Karpas-422 (cell line): ENCODE results near the gene RBKS. TPM values are rescaled to one million over a fixed set of nuclear protein-coding genes. Genes with fewer than 3 reads are reported as not detected.

Experiments
- DNase-seq: peaks from one replicate; pipeline ENCODE4 v3.0.0-alpha.2; 2015
- H2AFZ ChIP-seq: fragments of 200-600 bp; sonication (generic); 2 replicates; pipeline ENCODE4 v1.6.1; 2014; ENCODE audit warnings: antibody characterized with exemption, low read length, mixed read lengths
- H3K27ac ChIP-seq: fragments of 200-600 bp; sonication (generic); 2 replicates; pipeline ENCODE4 v1.5.1; 2014; ENCODE audit warnings: mild to moderate bottlenecking, low read length, moderate library complexity
- H3K27me3 ChIP-seq: fragments of 200-600 bp; sonication (generic); 2 replicates; pipeline ENCODE4 v1.6.1; 2014; ENCODE audit warnings: low read length, mixed read lengths
- H3K36me3 ChIP-seq: fragments of 200-600 bp; sonication (generic); 2 replicates; pipeline ENCODE4 v1.6.1; 2014; ENCODE audit warnings: low read length, mixed read lengths; ENCODE audit not compliant: insufficient read depth
- H3K4me1 ChIP-seq: fragments of 200-600 bp; sonication (generic); 2 replicates; pipeline ENCODE4 v1.6.1; 2014; ENCODE audit warnings: mild to moderate bottlenecking, low read length, mixed read lengths
- H3K4me2 ChIP-seq: fragments of 200-600 bp; sonication (generic); 2 replicates; pipeline ENCODE4 v1.6.1; 2014; ENCODE audit warnings: low read length, low read depth, mild to moderate bottlenecking; ENCODE audit not compliant: poor library complexity, severe bottlenecking
- H3K4me3 ChIP-seq: fragments of 200-600 bp; sonication (generic); 2 replicates; pipeline ENCODE4 v1.5.1; 2014; ENCODE audit warnings: mild to moderate bottlenecking, antibody characterized with exemption, low read length, mixed read lengths
- H3K79me2 ChIP-seq: fragments of 200-600 bp; sonication (generic); 2 replicates; pipeline ENCODE4 v1.6.1; 2014; ENCODE audit warnings: mild to moderate bottlenecking, low read length, mixed read lengths
- H3K9ac ChIP-seq: fragments of 200-600 bp; sonication (generic); 2 replicates; pipeline ENCODE4 v1.6.0; 2014; ENCODE audit warnings: low read length
- H3K9me2 ChIP-seq: fragments of 200-600 bp; sonication (generic), shearing (Covaris generic); replicated peaks from 2 replicates; pipeline ENCODE4 v1.6.0; 2014; ENCODE audit warnings: mild to moderate bottlenecking, low read length, moderate library complexity; ENCODE audit not compliant: insufficient read depth
- H3K9me3 ChIP-seq: fragments of 300-700, 200-600 bp; sonication (generic); 2 replicates; pipeline ENCODE4 v1.6.1; 2014; ENCODE audit warnings: low read length, mixed read lengths
- H4K20me1 ChIP-seq: fragments of 200-600 bp; sonication (generic); 2 replicates; pipeline ENCODE4 v1.6.1; 2014; ENCODE audit warnings: mild to moderate bottlenecking, antibody characterized with exemption, low read length, low read depth; ENCODE audit not compliant: insufficient read depth
- total RNA-seq: library from RNA; depleted of rRNA; stranded (reverse); fragments of >200 nt; shearing (Covaris generic); gene quantifications from 2 replicates; pipeline ENCODE4 v1.2.3, GENCODE V29; 2014; ENCODE audit warnings: low replicate concordance

The RBKS gene
- total RNA-seq, 1 experiment from 2014 or later, result 1.6 TPM

DNA sequence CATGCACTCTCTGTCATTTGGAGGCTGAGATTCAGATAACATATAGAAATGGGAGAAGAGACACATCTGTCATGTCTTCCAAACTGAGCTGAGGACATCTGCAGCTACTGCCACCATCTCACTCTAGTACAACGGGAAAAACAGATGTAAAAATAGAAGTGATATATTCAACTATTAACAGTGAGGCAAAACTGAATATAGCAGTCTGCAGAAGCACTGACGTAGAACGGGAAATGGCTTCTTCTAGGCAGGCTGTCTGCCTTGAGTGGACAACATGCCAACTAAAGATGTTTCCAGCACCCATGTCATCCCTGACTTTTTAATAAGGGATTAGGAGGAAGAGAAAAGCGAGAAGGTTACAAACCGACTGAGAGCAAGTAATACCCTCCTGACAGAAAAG lies 67.1 kb downstream of the RBKS start:
- peaks cover 5% of the 10 kb centered on the region for H3K9me3 ChIP-seq
- H2AFZ ChIP-seq, result no peak overlapping the region
- H3K9me2 ChIP-seq, result no peaks in the 10 kb centered on the region
- no peaks in the 10 kb centered on the region for H3K27me3 ChIP-seq
- H4K20me1 ChIP-seq, result no peaks in the 10 kb centered on the region
- no peaks in the 10 kb centered on the region for H3K4me1 ChIP-seq
- no peak overlapping the region for H3K4me2 ChIP-seq
- no peak overlapping the region for H3K9ac ChIP-seq
- H3K27ac ChIP-seq, result no peak overlapping the region
- no peak for DNase-seq
- H3K36me3 ChIP-seq, result no peaks in the 10 kb centered on the region
- no peak overlapping the region for H3K4me3 ChIP-seq
- no peaks in the 10 kb centered on the region for H3K79me2 ChIP-seq

DNA sequence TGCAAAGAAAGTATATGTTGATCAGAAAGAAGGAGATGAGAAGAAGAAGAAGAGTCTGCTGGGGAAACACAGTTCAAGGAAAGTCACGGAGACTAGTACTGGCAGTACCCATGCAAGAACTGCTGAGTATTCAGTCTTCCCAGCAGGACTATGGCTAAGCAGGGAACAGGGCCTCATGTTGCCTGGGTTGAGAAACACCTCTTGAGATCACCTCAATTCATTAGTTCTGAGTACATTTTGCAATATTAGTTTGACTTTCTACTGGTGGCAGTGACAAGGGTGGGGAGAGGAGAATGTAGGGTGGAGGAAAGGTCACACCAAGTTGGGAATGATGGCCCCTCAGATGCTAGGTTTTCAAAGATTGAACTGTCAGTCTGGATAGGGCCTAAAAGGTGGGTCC lies 68.1 kb downstream of the RBKS start:
- Histone ChIP-seq H3K27ac (no peak overlapping the region), H3K9me3 (peaks cover 5% of the 10 kb centered on the region), H3K36me3 (no peaks in the 10 kb centered on the region), H3K4me1 (no peaks in the 10 kb centered on the region), H3K79me2 (no peaks in the 10 kb centered on the region), H3K9ac (no peak overlapping the region), H3K4me2 (no peak overlapping the region), H3K9me2 (no peaks in the 10 kb centered on the region), H3K27me3 (no peaks in the 10 kb centered on the region), H4K20me1 (no peaks in the 10 kb centered on the region), H2AFZ (no peak overlapping the region), H3K4me3 (no peak overlapping the region)
- no peak for DNase-seq

DNA sequence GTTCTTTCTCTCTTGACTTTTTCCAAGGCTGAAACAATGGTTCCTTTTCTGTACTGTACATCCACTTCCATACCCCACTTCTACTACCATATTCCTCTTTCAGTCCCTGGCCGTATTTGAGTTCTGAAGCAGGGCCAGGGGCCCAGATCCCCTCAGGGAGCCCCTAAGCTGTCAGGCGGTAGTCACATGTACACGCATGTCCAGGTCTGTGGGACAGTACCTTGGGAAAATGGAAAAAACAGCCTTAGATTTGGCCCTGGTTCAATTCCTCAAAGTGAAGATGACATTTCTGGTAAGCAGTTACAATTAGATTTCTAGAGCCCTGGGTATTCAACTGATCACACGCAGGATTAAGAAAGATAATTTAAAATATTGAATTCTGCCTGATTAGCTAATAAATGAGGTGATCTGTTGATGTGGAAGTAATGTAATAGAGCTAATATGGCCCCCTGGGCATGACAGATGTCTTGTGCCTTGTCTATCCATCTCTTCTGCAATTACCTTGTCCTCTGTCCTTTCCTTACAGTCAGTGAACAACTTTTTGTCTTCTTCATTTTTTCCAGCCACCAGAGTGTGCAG lies 74.2 kb downstream of the RBKS start:
- no peak overlapping the region for H3K4me2 ChIP-seq
- H2AFZ ChIP-seq, result no peak overlapping the region
- H3K27ac ChIP-seq, result no peak overlapping the region
- no peaks in the 10 kb centered on the region for H3K9me2 ChIP-seq
- peaks cover 2% of the 10 kb centered on the region; the same call in 1 of the 2 replicates for H3K27me3 ChIP-seq
- no peaks in the 10 kb centered on the region for H3K9me3 ChIP-seq
- no peaks in the 10 kb centered on the region for H3K4me1 ChIP-seq
- H3K4me3 ChIP-seq, result no peak overlapping the region
- H3K36me3 ChIP-seq, result no peaks in the 10 kb centered on the region
- H3K79me2 ChIP-seq, result no peaks in the 10 kb centered on the region
- no peak for DNase-seq
- no peak overlapping the region for H3K9ac ChIP-seq
- H4K20me1 ChIP-seq, result no peaks in the 10 kb centered on the region

DNA sequence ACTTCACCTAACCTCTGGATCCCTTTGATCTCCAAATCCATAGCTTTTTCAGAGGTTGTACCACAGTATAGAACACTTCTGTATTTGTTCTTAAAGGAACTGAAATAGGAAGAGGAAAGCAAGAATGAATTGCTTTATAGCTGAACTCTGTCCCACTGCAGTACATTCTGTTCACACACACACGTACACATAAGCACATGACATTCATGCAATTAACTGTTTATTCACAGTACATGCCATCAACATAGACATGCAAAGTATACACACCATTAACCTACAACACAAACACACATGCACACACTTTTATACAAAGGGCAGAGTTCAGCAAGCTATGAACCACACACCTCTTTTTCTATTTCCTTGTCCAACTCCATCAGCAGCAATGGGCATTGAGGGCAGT lies 75.4 kb downstream of the RBKS start:
- H3K36me3 ChIP-seq, result no peaks in the 10 kb centered on the region
- no peak overlapping the region for H2AFZ ChIP-seq
- peaks cover 2% of the 10 kb centered on the region; the same call in 1 of the 2 replicates for H3K27me3 ChIP-seq
- H3K79me2 ChIP-seq, result no peaks in the 10 kb centered on the region
- no peaks in the 10 kb centered on the region for H4K20me1 ChIP-seq
- no peak overlapping the region for H3K27ac ChIP-seq
- no peaks in the 10 kb centered on the region for H3K9me3 ChIP-seq
- H3K9ac ChIP-seq, result no peak overlapping the region
- no peak overlapping the region for H3K4me2 ChIP-seq
- H3K4me1 ChIP-seq, result no peaks in the 10 kb centered on the region
- no peak for DNase-seq
- no peak overlapping the region for H3K4me3 ChIP-seq
- no peaks in the 10 kb centered on the region for H3K9me2 ChIP-seq

DNA sequence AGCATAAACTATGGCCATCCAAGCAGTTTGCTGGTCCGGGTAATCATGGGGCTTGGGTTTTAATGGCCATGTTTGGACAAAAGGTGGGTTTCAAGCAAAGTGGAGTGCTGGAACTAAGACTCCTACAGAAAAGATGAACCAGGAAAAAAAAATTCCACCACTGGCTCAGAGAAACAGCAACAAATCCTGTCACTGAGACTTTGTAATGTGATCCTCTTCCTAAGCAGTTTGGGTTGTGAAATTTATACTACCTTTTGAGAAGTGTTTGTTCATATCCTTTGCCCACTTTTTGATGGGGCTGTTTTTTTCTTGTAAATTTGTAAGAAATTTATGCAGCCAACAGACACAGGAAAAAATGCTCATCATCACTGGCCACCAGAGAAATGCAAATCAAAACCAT lies 78.4 kb downstream of the RBKS start:
- H3K4me3 ChIP-seq, result no peak overlapping the region
- H3K9ac ChIP-seq, result no peak overlapping the region
- H3K27ac ChIP-seq, result no peak overlapping the region
- H3K79me2 ChIP-seq, result no peaks in the 10 kb centered on the region
- H3K36me3 ChIP-seq, result no peaks in the 10 kb centered on the region
- H3K9me2 ChIP-seq, result no peaks in the 10 kb centered on the region
- no peak for DNase-seq
- H3K9me3 ChIP-seq, result no peaks in the 10 kb centered on the region
- no peak overlapping the region for H2AFZ ChIP-seq
- no peak overlapping the region for H3K4me2 ChIP-seq
- peaks cover 2% of the 10 kb centered on the region; the same call in 1 of the 2 replicates for H3K27me3 ChIP-seq
- no peaks in the 10 kb centered on the region for H3K4me1 ChIP-seq
- H4K20me1 ChIP-seq, result no peaks in the 10 kb centered on the region

DNA sequence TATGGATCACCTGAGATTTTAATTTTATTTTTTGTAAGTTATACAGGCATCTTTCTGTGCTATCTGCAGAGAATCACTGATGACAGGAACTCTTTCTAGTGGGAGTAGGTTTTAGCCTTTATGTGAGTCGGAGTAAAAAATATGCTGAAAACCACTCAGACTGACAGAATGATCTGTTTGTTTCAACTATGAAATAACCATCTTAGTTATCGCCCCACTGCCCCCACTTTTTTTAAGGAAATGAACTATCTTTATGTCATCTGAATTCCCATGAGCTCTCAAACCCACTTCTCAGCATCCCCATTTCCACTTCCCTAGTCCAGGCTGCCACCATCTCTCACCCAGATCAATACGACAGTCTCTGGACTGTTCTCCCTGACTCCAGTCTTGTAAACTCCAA lies 79.7 kb downstream of the RBKS start:
- DNase-seq, result no peak
- Histone ChIP-seq H2AFZ (no peak overlapping the region), H3K9me3 (no peaks in the 10 kb centered on the region), H3K4me3 (no peak overlapping the region), H3K79me2 (no peaks in the 10 kb centered on the region), H3K9me2 (no peaks in the 10 kb centered on the region), H4K20me1 (no peaks in the 10 kb centered on the region), H3K4me2 (no peak overlapping the region), H3K27ac (no peak overlapping the region), H3K36me3 (no peaks in the 10 kb centered on the region), H3K27me3 (peaks cover 2% of the 10 kb centered on the region; the same call in 1 of the 2 replicates), H3K4me1 (no peaks in the 10 kb centered on the region), H3K9ac (no peak overlapping the region)

DNA sequence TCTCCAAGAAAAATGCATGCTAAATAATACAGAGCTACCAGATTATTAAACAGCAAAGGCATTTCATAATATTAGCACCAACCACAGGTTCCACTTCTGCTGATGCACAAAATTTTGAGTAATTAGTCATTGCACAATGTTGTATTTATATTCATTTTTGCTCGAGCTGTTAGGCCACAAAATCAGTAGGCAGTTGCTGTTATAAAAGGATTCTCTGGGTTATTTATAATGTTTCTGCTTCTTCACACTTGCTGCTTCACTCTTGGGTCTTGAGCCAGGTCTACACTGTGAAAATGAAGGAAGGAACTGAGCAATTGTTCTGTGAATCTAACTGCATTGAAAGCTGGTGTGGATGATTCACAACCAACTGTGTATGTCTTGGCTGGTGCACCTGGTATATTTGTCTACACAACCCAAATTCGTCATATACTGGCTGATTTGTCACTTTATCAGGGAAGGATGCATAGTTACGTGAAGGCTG lies 80.4 kb downstream of the RBKS start:
- Histone ChIP-seq H3K4me3 (no peak overlapping the region), H3K4me2 (no peak overlapping the region), H3K9me2 (no peaks in the 10 kb centered on the region), H4K20me1 (no peaks in the 10 kb centered on the region), H3K27ac (no peak overlapping the region), H3K36me3 (no peaks in the 10 kb centered on the region), H3K9me3 (no peaks in the 10 kb centered on the region), H3K4me1 (no peaks in the 10 kb centered on the region), H3K27me3 (peaks cover 2% of the 10 kb centered on the region; the same call in 1 of the 2 replicates), H2AFZ (no peak overlapping the region), H3K79me2 (no peaks in the 10 kb centered on the region), H3K9ac (no peak overlapping the region)
- no peak for DNase-seq

DNA sequence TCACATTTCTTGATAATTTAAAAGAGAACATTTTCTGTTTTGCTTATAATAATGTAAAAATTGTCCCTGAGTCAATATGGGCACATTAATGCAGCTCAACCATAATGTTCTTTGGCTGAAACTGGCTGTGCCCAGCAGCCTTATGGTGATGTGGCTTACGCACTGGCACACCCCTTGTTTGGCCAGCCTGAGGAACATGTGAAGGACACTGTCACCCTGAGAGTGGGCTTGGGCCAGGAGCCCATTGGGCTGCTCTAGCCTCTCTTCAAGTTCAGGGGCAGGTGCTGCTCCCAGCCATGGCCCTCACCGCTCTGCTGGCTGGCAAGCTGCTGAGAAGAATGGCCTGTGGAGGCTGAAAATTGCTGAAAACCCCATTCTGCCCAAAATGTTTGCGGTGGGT lies 81.2 kb downstream of the RBKS start:
- H3K9me3 ChIP-seq, result no peaks in the 10 kb centered on the region
- H3K36me3 ChIP-seq, result no peaks in the 10 kb centered on the region
- H3K27me3 ChIP-seq, result peaks cover 2% of the 10 kb centered on the region; the same call in 1 of the 2 replicates
- H4K20me1 ChIP-seq, result no peaks in the 10 kb centered on the region
- no peaks in the 10 kb centered on the region for H3K79me2 ChIP-seq
- no peak overlapping the region for H2AFZ ChIP-seq
- no peaks in the 10 kb centered on the region for H3K4me1 ChIP-seq
- no peak overlapping the region for H3K9ac ChIP-seq
- DNase-seq, result no peak
- H3K27ac ChIP-seq, result no peak overlapping the region
- H3K9me2 ChIP-seq, result no peaks in the 10 kb centered on the region
- no peak overlapping the region for H3K4me3 ChIP-seq
- no peak overlapping the region for H3K4me2 ChIP-seq
